Ovary (tissue), 3 donors: ENCODE measurements around the gene KPTN.

ENCODE experiments used
- CTCF ChIP-seq, 3 donors: fragments of 450-650 bp in 2 of 3; fragments of 200-600 bp in 1 of 3; IDR thresholded peaks; one replicate each; pipeline versions ENCODE4 v1.5.1 to v1.8.0; 2016 to 2022; ENCODE audit warnings: antibody characterized with exemption in 3 of 3, mild to moderate bottlenecking in 1 of 3
- EP300 ChIP-seq: sonication (generic); formaldehyde crosslinking; IDR thresholded peaks from one replicate; pipeline ENCODE4 v1.6.1; 2017; ENCODE audit warnings: antibody characterized with exemption
- POLR2A ChIP-seq: fragments of 450-650 bp; IDR thresholded peaks from one replicate; pipeline ENCODE4 v1.6.1; 2017; ENCODE audit warnings: antibody characterized with exemption, mild to moderate bottlenecking, moderate library complexity
- donor health status: DM: no; HTN: no; CAD: no.

GRCh38 chr19:47520839-47521238 is 36.8 kb upstream of the KPTN start:
- TF ChIP-seq CTCF (IDR thresholded peaks at IDR 0.05): no peak
- TF ChIP-seq POLR2A: no peak
- TF ChIP-seq EP300: no peak
